ENCODE data around the gene IFT88.

DNA sequence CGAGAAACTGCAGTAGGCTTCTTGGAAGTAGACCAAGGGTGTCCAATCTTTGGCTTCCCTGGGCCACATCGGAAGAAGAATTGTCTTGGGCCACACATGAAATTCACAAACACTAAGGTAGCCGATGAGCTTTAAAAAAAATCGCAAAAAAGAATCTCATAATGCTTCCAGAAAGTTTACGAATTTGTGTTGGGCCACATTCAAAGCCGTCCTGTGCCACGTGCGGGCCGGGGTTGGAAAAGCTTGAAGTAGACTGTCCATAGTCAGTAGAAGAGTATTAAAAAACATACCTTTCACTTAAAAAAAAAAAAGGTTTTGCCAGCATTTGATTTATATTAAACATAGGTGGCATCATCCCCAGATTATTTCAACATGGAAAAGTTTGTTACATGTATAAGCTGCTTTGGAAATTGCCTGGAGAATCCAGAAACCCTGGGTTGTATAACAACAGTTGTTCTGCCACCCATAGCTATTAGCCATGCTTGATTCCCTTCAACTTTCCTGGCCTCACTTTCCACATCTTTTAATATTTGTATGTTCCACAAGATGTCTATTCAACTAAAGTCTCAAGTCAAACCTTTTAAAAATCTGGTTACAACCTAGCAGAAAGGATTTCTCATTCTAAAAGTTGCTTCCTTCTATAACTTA is 1.0 kb downstream of the IFT88 start:
- TF ChIP-seq, protein P1, sequence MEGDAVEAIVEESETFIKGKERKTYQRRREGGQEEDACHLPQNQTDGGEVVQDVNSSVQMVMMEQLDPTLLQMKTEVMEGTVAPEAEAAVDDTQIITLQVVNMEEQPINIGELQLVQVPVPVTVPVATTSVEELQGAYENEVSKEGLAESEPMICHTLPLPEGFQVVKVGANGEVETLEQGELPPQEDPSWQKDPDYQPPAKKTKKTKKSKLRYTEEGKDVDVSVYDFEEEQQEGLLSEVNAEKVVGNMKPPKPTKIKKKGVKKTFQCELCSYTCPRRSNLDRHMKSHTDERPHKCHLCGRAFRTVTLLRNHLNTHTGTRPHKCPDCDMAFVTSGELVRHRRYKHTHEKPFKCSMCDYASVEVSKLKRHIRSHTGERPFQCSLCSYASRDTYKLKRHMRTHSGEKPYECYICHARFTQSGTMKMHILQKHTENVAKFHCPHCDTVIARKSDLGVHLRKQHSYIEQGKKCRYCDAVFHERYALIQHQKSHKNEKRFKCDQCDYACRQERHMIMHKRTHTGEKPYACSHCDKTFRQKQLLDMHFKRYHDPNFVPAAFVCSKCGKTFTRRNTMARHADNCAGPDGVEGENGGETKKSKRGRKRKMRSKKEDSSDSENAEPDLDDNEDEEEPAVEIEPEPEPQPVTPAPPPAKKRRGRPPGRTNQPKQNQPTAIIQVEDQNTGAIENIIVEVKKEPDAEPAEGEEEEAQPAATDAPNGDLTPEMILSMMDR (conservative IDR thresholded peaks at IDR 0.05) = no peak
- TF ChIP-seq ZFX (IDR thresholded peaks at IDR 0.05) = no peak

Measured in C4-2B (cell line).